ENCODE measurements around the gene ARL4D.

ARL4D gene

GRCh38 chr17:43380307-43380706 lies 18.5 kb upstream of the ARL4D start:
- no peak for TF ChIP-seq CTCF (conservative IDR thresholded peaks at IDR 0.05; ENCODE audit: low read depth, low read length)
- no peak overlapping the region for H3K4me3 ChIP-seq (ENCODE audit: low read length)
- no peak for DNase-seq (ENCODE audit: low read depth)

- no peak overlapping the region for H3K4me3 ChIP-seq (ENCODE audit: low read length)
- TF ChIP-seq CTCF (conservative IDR thresholded peaks at IDR 0.05; ENCODE audit: low read depth, low read length) = no peak
- no peak for DNase-seq (ENCODE audit: low read depth)
Observed at GRCh38 chr17:43381204-43381603, 17.6 kb upstream of the ARL4D start.

- H3K4me3 ChIP-seq (ENCODE audit: low read length) = no peak overlapping the region
- no peak for DNase-seq (ENCODE audit: low read depth)
- no peak for TF ChIP-seq CTCF (conservative IDR thresholded peaks at IDR 0.05; ENCODE audit: low read depth, low read length)
Observed at GRCh38 chr17:43381621-43382020, 17.2 kb upstream of the ARL4D start.

- no peak for TF ChIP-seq CTCF (conservative IDR thresholded peaks at IDR 0.05; ENCODE audit: low read depth, low read length)
- DNase-seq (ENCODE audit: low read depth) = no peak
- no peak overlapping the region for H3K4me3 ChIP-seq (ENCODE audit: low read length)
Observed at GRCh38 chr17:43382776-43383175, 16.0 kb upstream of the ARL4D start.

- H3K4me3 ChIP-seq (ENCODE audit: low read length) = no peak overlapping the region
- TF ChIP-seq CTCF (conservative IDR thresholded peaks at IDR 0.05; ENCODE audit: low read depth, low read length) = no peak
- no peak for DNase-seq (ENCODE audit: low read depth)
Observed at GRCh38 chr17:43383372-43383771, 15.4 kb upstream of the ARL4D start.

- no peak for DNase-seq (ENCODE audit: low read depth)
- H3K4me3 ChIP-seq (ENCODE audit: low read length) = no peak overlapping the region
- TF ChIP-seq CTCF (conservative IDR thresholded peaks at IDR 0.05; ENCODE audit: low read depth, low read length) = no peak
Observed at GRCh38 chr17:43383826-43384475, 14.8 kb upstream of the ARL4D start.

GRCh38 chr17:43384476-43384862 lies 14.3 kb upstream of the ARL4D start:
- TF ChIP-seq CTCF (conservative IDR thresholded peaks at IDR 0.05; ENCODE audit: low read depth, low read length) = no peak
- H3K4me3 ChIP-seq (ENCODE audit: low read length) = no peak overlapping the region
- no peak for DNase-seq (ENCODE audit: low read depth)

All from retinal pigment epithelial cell (primary cell).